GM21390 (cell line): ENCODE results near the gene MYLK3.
"Not testable (repeated sequence)": the region's sequence is repeated elsewhere in the genome, so short reads cannot be mapped to it uniquely, and the experiment has no call there.

Experiments used
- ATAC-seq: cut with Tn5 transposase; IDR thresholded peaks from one replicate; pipeline ENCODE4 v1.9.1; 2021; ENCODE audit not compliant: unreplicated experiment

MYLK3 gene

DNA sequence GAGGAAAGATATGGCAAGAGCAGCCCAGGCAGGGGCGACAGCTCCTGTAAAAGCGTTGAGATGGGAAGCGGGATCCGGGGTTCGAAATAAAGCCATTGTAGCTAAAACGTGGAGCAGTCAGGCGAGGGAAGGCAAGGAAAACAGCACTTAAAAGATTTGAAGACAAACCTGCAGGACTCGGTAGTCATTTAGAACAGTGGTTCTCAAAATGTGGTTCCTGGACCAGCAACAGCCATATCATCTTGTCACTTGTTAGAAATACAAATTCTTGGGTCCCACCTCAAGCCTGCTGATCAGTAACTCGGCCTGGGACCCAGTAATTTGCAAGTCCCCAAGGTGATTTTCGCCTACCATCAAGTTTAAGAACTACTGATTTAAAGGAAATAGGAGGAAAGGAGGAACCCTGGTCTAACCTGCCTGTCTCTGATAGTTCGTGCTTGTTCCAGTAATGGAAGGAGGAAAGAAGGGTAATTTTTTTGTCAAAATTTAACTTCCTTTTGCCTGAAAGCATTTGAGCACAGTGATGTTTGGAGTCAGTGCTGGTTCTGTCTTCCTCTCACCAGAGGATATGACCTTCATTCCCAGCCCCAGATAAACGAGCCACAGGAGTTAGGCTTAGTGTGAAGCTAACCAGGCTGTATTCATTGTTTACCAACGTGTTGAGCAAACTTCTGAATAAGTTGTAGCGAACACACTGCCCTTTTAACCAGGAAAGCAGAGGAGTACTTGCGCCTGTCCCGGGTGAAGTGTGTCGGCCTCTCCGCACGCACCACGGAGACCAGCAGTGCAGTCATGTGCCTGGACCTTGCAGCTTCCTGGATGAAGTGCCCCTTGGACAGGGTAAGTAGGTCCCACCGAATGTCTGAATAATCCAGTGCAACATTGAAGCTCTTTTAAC, 57.6 kb downstream of the MYLK3 start:
- ATAC-seq = no peak

DNA sequence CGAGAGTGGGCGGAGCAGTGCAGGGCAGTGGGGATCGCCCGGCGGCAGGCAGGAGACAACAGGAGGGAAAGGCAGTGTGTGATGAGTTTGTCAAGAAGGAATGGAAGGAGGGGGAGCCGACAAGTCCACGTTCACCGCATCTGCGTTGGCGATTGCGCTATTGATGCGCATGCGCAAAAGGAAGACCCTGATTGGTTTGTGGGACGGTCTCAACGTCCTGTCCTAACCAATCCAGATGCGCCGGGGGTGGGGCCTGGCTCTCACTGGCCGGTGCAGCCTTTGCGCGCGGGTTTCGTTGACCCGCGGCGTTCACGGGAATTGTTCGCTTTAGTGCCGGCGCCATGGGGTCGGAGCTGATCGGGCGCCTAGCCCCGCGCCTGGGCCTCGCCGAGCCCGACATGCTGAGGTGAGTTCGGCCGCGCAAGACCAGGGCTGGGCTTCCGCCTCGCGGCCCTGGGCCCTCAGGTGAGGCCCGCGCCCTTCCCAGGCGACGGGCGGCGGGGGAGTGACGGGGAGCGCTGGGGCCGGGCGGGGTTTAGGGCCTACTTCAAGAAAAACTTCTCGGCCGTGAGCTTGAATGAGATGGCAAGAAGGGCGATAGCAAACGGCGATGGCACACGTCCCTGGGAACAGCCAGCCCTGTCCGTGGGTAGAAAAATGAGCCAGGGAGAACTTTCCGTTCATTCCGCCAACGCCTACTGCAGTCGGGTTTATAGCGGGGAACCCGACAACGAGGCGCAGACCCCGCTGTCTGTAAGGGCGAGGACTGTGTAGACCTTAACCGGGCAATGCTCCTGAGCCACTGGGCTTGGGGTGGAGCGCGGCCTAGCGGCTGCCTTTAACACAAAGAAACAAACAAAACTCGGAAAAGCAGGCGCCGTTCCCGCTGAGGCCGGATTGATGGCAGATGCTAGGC, 58.5 kb downstream of the MYLK3 start, which contains the start of gene ORC6:
TSS of gene ORC6 (plus strand) at position 295 of the 916 bp plus-strand sequence. CDS start at position 342, 47 bp downstream.
- ATAC-seq = peak; percentile 70

DNA sequence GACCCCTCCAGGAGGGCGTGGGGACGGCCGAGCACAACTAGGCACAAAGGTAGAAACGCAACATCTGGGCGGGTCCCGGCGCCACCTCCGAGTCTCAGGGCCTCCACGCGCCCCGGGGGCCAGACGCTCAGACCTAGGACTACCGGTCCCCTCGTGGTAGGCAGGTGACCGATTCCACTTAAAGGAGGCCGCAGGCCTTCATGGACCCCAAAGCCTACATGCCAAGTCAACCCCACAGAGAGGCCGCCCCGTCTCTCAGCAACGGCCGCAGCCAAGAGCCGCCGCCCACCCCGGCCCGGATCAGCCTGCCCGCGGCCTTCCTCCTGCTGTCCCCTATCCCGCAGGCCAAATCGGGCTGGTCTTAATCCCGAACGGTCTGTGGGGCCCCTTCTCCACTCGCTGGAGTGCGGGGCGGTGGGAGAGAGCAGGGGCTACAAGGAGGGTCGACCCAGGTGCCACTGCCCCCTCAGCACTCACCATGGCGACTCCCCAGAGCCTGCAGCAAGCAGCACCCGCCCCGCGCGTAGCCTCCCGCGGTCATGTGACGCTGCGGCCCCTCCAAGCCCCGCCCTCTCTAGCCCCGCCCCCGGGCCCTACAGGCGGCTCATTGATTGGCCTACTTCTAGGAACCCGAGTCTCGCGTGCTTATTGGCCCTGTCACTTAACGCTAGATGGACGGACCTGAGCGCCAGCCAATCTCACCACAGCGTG, 59.3 kb downstream of the MYLK3 start, which contains the start of gene VPS35:
TSS of gene VPS35 (minus strand) at position 525 of the 711 bp plus-strand sequence. CDS start at position 480, 45 bp downstream.
- ATAC-seq = peak; percentile 80

DNA sequence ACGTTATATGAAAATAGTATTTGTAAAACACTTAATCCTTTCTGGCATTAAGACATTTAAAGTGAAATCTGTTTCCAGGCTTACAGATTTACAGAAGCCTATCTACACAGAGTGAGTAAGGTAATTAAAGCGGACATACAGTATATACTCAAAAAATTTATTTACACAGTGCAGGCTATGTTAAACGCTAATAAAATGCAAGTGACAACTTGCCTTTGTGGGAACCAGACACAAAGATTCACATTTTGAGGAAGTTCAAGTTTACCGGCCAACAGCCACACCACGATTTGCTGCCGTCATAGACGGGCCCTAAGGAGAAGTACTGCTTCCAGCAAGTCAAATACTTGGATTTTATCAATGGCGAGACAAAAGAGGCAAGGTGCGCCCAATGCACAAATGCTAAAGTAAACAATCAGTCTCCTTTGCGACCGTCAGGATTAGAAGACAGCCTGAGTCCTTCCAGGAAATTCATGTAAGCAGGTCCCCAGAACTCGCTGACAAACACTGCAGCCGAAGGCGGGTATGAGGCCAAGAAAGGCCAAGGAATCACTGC, 60.0 kb downstream of the MYLK3 start:
- no peak for ATAC-seq

DNA sequence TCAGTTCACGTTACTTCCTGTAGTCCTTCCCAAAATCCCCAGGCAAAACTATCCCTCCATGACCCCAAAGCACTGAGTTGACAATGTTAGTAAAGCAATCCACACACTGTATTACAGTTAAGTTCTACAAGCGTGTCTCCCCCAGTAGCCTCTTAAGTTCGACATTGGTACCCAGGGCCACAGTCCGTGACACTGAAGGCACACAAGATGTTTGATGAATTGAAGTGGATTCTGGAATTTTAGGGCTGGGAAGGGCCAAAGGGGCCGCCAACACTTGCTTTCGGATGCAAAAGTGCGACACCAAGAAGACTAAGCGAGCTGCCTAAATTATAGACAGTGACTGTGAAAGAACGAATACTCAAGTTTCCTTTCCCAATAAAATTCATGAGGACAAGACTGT, 60.7 kb downstream of the MYLK3 start:
- no peak for ATAC-seq

DNA sequence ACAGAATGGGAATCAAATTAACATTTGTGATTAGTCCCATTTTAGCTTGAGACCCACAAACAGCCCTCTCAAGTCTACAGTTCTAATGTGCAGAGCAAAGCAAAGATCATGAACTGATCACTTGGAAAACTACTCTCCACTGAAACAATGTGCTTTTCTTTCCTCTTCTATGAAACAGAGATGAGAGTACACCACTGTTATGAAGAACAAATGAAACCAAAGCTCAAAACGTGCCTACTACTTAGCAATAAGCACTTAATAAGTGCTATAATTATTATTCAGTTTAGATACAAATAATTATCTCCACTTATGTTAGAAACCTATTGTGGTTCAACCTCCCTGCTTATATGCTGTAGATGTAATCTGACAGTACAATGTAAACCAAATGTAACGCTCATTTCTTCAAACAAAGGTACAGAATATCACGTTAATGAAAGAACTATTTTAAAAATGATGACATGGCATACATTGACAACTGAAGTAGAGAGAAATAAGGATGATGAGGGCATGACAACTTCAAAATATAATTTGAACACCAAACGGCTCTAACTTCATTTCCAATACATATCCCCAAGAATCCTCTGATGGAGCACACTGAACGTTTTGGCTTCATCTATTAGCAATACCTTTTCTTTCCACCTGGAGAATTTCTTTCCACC, 61.2 kb downstream of the MYLK3 start:
- ATAC-seq = no peak

DNA sequence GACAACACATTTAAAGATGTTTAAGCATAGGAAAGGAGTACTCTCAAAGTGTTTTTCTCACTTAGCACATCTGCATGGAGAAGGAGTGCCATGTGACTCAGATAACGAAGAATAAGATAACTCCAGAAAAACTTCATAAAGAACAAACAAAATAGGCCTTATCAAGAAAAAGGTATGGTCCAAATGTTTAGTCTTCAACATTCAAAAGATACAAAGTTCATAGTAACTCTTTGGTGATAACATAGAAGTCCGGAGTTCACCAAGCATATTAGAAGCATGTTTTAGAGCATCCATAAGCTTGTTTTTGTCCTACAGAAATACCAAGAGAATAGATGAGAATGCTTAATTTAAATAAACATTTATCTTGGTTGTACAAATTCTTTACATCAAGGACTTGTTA, 66.3 kb downstream of the MYLK3 start:
- ATAC-seq = not testable (repeated sequence)

DNA sequence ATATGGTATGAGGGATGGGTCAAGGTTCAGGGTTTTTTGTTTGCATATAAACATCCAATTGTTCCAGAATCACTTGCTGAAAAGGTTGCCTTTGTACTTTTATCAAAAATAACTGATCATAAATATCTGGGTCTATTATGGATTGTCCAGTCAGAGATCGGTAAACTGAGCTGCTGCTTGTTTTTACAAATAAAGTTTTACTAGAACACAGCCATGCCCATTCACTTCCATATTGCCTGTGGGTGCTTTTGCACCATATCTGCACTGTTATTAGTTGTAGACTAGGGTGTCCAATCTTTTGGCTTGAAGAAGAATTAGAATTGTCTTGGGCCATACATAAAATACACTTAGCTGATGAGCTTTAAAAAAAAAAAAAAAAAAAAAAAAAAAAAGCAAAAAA, 70.2 kb downstream of the MYLK3 start:
- not testable (repeated sequence) for ATAC-seq

DNA sequence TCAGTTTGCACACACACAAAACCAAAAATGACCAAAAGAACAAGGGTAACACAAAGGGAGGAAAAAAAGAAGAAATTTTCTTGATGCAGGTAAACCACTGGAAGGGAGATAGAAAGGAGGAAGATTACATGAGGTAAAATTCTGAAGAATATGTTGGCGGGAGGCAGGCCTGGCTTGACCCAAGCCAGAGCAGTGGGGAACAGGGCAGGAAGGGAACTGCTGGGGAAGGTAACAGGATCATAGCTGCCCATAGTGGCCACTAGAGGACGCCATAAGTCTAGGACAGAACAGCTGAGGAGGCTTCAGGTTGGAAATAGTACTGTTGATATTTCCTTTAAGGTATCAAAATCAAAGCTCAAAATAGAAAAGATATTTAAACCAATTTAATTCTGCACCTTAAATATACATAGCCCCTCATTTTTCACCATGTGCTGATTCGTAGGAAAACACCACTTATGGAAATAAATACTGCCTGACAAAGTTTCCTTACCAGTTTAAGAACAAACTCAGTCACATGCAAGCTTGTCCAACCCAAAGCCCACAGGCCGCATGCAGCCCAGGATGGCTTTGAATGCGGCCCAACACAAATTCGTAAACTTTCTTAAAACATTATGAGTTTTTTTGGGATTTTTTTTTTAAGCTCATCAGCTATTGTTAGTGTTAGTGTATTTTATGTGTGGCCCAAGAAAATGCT, 74.7 kb downstream of the MYLK3 start:
- no peak for ATAC-seq

DNA sequence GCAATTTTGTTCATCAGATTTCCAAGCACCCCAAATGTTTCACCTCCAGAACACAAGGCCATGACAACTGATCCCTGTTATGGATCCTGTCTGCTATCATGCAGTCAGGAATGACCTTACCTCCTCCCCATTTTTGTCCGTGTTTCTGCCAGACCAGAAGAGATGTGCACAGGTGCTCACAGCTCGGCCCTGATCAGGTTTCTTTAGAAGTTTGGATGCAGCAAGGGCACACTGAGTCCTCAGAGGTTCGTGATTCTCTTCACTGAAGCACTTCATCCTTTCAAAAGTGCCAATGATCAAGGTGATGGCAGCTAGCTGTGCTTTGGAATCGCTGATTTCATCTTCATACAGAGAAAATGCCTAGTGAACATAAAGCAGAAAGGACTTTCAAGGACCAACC, 86.0 kb downstream of the MYLK3 start:
- no peak for ATAC-seq

DNA sequence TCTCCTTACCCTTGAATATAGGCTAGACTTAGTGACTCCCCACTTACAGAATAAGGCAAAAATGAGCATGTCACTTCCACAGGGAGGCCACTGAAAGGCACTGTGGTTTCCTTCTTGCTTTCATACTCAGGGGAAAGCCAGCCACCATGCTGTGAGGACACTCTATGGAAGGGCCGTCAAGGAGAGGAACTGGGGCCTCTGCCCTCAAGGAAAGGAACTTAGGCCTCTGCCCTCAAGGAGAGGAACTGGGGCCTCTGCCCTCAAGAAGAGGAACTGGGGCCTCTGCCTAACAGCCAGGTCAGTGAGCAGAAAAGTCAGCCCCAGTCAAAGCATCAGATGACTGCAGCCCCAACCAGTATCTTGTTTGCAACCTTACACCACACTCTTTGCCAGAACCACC, 89.2 kb downstream of the MYLK3 start:
- peak; percentile 96 for ATAC-seq
